GM23338 (cell line): ENCODE measurements around the gene CALR. TPM values are rescaled to one million over a fixed set of nuclear protein-coding genes. Genes with fewer than 3 reads are reported as not detected.

Experiments used
- ATAC-seq: fragments of 200-7000 bp; cut with Tn5 transposase; 3 replicates; pipeline ENCODE4 v1.9.1; 2020
- DNase-seq: peaks from one replicate; pipeline ENCODE4 v3.0.0-alpha.2; 2015; ENCODE audit warnings: low spot score
- H2AFZ ChIP-seq: fragments of 200-600 bp; sonication (generic); 2 replicates; pipeline ENCODE4 v1.8.0; 2016; ENCODE audit warnings: antibody characterized with exemption, mild to moderate bottlenecking, moderate library complexity
- H3F3A ChIP-seq: fragments of 200-600 bp; sonication (generic); replicated peaks from 2 replicates; pipeline ENCODE4 v1.8.0; 2017; ENCODE audit warnings: antibody characterized with exemption, mixed run types, low read depth
- H3K27ac ChIP-seq: fragments of 200-600 bp; sonication (generic); 2 replicates; pipeline ENCODE4 v1.6.1; 2016; ENCODE audit warnings: low read depth
- H3K27me3 ChIP-seq: fragments of 200-600 bp; sonication (generic); 2 replicates; pipeline ENCODE4 v1.8.0; 2016; ENCODE audit warnings: mild to moderate bottlenecking, mixed run types, moderate library complexity; ENCODE audit not compliant: insufficient read depth
- H3K36me3 ChIP-seq: fragments of 200-600 bp; sonication (generic); 2 replicates; pipeline ENCODE4 v1.8.0; 2016; ENCODE audit warnings: mild to moderate bottlenecking; ENCODE audit not compliant: insufficient read depth
- H3K4me1 ChIP-seq: fragments of 200-600 bp; sonication (generic); 2 replicates; pipeline ENCODE4 v1.8.0; 2016; ENCODE audit warnings: mild to moderate bottlenecking, moderate library complexity; ENCODE audit not compliant: insufficient read depth
- H3K4me2 ChIP-seq: fragments of 200-600 bp; sonication (generic); 2 replicates; pipeline ENCODE4 v1.7.1; 2017; ENCODE audit warnings: mixed run types
- H3K4me3 ChIP-seq: fragments of 200-600 bp; sonication (generic); 2 replicates; pipeline ENCODE4 v1.6.1; 2016; ENCODE audit warnings: mixed run types
- H3K79me2 ChIP-seq: fragments of 200-600 bp; sonication (generic); replicated peaks from 2 replicates; pipeline ENCODE4 v1.8.0; 2017; ENCODE audit warnings: mild to moderate bottlenecking; ENCODE audit not compliant: insufficient read depth
- H3K9me2 ChIP-seq: fragments of 200-600 bp; sonication (generic); 2 replicates; pipeline ENCODE4 v1.8.0; 2017; ENCODE audit not compliant: insufficient read depth
- H4K20me1 ChIP-seq: fragments of 200-600 bp; sonication (generic); replicated peaks from 2 replicates; pipeline ENCODE4 v1.8.0; 2017; ENCODE audit warnings: mild to moderate bottlenecking; ENCODE audit not compliant: insufficient read depth
- H3K27ac Mint-ChIP-seq: 2 replicates; pipeline ENCODE4 v1.8.0; 2020; ENCODE audit warnings: inconsistent platforms, mild to moderate bottlenecking, moderate library complexity, mixed read lengths
- H3K27me3 Mint-ChIP-seq: 3 replicates; pipeline ENCODE4 v1.8.0; 2022; ENCODE audit warnings: low read depth, mild to moderate bottlenecking, moderate library complexity, mixed read lengths, inconsistent platforms; ENCODE audit not compliant: insufficient read depth, poor library complexity
- H3K36me3 Mint-ChIP-seq: 3 replicates; pipeline ENCODE4 v1.8.0; 2021; ENCODE audit warnings: low read depth, mild to moderate bottlenecking, inconsistent platforms, moderate library complexity, mixed read lengths
- H3K4me1 Mint-ChIP-seq: 3 replicates; pipeline ENCODE4 v1.8.0; 2020; ENCODE audit warnings: mild to moderate bottlenecking, inconsistent platforms, mixed read lengths
- H3K4me3 Mint-ChIP-seq: 3 replicates; pipeline ENCODE4 v1.8.0; 2021; ENCODE audit warnings: moderate library complexity, mild to moderate bottlenecking, inconsistent platforms, mixed read lengths
- H3K9me3 Mint-ChIP-seq: 3 replicates; pipeline ENCODE4 v1.8.0; 2020; ENCODE audit warnings: moderate library complexity, mild to moderate bottlenecking, inconsistent platforms, mixed read lengths
- CREB1 ChIP-seq: fragments of 250-450 bp; sonication (Bioruptor Pico); IDR thresholded peaks from 2 replicates; pipeline ENCODE4 v1.5.0; 2020; ENCODE audit warnings: low read depth, mild to moderate bottlenecking, moderate library complexity
- EZH2 ChIP-seq: fragments of 200-600 bp; sonication (generic); IDR thresholded peaks from one replicate; pipeline ENCODE4 v1.8.0; 2017; ENCODE audit warnings: antibody characterized with exemption, mild to moderate bottlenecking, low read depth; ENCODE audit not compliant: unreplicated experiment
- EZH2phosphoT487 ChIP-seq: fragments of 200-600 bp; sonication (generic); IDR thresholded peaks from one replicate; pipeline ENCODE4 v1.8.1; 2018; ENCODE audit warnings: antibody characterized with exemption; ENCODE audit not compliant: unreplicated experiment
- NANOG ChIP-seq: IDR thresholded peaks from 2 replicates; pipeline ENCODE4 v1.6.1; 2016; ENCODE audit warnings: antibody characterized with exemption, borderline replicate concordance
- POLR2AphosphoS5 ChIP-seq: IDR thresholded peaks from 2 replicates; pipeline ENCODE4 v1.6.1; 2016; ENCODE audit warnings: antibody characterized with exemption, low read depth
- STAT1 ChIP-seq: IDR thresholded peaks from one replicate; pipeline ENCODE4 v1.6.1; 2016; ENCODE audit warnings: antibody characterized with exemption; ENCODE audit not compliant: unreplicated experiment
- ZNF331 ChIP-seq: fragments of 250-450 bp; sonication (Bioruptor Pico); IDR thresholded peaks from 2 replicates; pipeline ENCODE4 v1.5.0; 2020; ENCODE audit warnings: low read depth, mild to moderate bottlenecking, moderate library complexity
- polyA plus RNA-seq: library from polyadenylated mRNA; unstranded; fragments of >200 nt; fragmentation: Nextera tagmentation; extraction: Ambion mirVana; gene quantifications from 2 replicates; pipeline ENCODE4 v1.2.1, GENCODE V29; 2016
- total RNA-seq: library from RNA; depleted of rRNA; stranded (reverse); fragments of >200 nt; shearing (Covaris generic); gene quantifications from 2 replicates; pipeline ENCODE4 v1.2.3, GENCODE V29; 2014
- TF ChIP-seq, protein P1 (sequence below), 2 experiments: fragments of 200-600 bp in 1 of 2; sonication (generic) in 1 of 2; conservative IDR thresholded peaks; 2 replicates each; pipeline versions ENCODE4 v1.5.1 to v1.6.1; 2016 to 2017; ENCODE audit warnings: antibody characterized with exemption in 2 of 2, low read depth in 2 of 2, mild to moderate bottlenecking in 2 of 2, moderate library complexity in 1 of 2
- TF ChIP-seq, protein P2 (sequence below): IDR thresholded peaks from 2 replicates; pipeline ENCODE4 v1.6.1; 2016; ENCODE audit warnings: antibody characterized with exemption
- TF ChIP-seq, protein P3 (sequence below): IDR thresholded peaks from one replicate; pipeline ENCODE4 v1.6.1; 2018; ENCODE audit warnings: antibody characterized with exemption; ENCODE audit not compliant: unreplicated experiment

CALR gene
- total and polyA plus RNA-seq, 2 experiments from 2014 or later: 760 to 1,131 TPM

DNA sequence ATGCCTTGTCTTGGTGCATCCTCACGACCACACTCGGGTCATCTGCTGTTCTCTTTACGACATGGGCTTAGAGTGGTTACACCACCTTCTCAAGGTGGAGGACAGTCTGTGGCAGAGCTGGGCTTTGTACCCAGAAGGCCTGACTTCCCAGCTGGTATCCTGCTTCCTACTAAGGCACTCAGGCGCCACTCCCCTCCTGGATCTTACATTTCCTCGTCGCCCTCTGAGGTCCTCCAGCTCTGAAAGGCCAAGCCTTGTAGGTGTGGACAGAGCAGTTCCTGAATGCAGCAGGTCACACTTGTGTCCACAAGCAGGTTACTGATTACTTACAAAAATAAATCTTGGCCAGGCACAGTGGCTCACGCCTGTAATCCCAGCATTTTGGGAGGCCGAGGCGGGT is 31.2 kb upstream of the CALR start:
- Histone ChIP-seq H4K20me1 (no peaks in the 10 kb centered on the region), H2AFZ (no peak overlapping the region), H3K79me2 (no peaks in the 10 kb centered on the region), H3K9me2 (no peaks in the 10 kb centered on the region), H3K4me1 (peaks cover 3% of the 10 kb centered on the region; the same call in 1 of the 2 replicates), H3F3A (0 out of 2 replicates have a peak, but pooled peaks cover 2% of the 10 kb centered on the region), H3K4me2 (no peak overlapping the region), H3K27ac (no peak overlapping the region), H3K36me3 (no peaks in the 10 kb centered on the region), H3K27me3 (no peaks in the 10 kb centered on the region), H3K4me3 (no peak overlapping the region)
- no peak overlapping the region for H3K27ac Mint-ChIP-seq
- DNase-seq (no peak), ATAC-seq (no peak)
- H3K4me3 Mint-ChIP-seq: no peak overlapping the region
- H3K36me3 Mint-ChIP-seq: peaks cover 10% of the 10 kb centered on the region; the same call in 2 of the 3 replicates
- TF ChIP-seq NANOG: no peak
- TF ChIP-seq ZNF331 (CRISPR knock-in tag): no peak
- no peaks in the 10 kb centered on the region for H3K9me3 Mint-ChIP-seq
- H3K4me1 Mint-ChIP-seq: peaks cover 2% of the 10 kb centered on the region
- H3K27me3 Mint-ChIP-seq: peaks cover 11% of the 10 kb centered on the region

DNA sequence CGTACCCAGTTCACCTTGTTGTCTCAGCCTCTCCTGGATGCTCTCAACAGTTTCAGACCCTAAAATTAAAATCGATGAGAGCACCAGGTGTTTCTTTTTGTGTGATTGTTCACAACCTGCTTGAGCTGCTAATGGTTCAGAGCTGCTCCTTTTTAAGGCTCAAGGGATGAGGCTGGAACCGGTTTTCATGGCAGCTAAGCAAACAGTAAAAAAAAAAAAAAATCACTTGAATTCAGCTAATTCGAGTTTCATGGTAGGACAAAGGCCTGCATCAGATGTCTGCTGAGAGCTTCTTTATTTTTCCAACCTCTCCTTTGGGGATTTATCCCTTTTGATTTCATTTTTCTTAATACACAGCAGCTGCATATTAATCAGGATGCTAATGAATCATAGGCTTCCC is 25.8 kb upstream of the CALR start:
- Histone ChIP-seq H3K4me2 (peak overlapping the region; percentile 57), H3K36me3 (no peaks in the 10 kb centered on the region), H3K4me1 (peaks cover 19% of the 10 kb centered on the region), H3K79me2 (no peaks in the 10 kb centered on the region), H3K27me3 (no peaks in the 10 kb centered on the region), H3K4me3 (peak overlapping the region; percentile 33; the same call in 1 of the 2 replicates), H3K27ac (peak overlapping the region; percentile 79), H3K9me2 (no peaks in the 10 kb centered on the region), H4K20me1 (no peaks in the 10 kb centered on the region), H2AFZ (peak overlapping the region; percentile 54), H3F3A (peaks cover 13% of the 10 kb centered on the region)
- ATAC-seq: no peak; the same call in 2 of the 3 replicates
- Mint-ChIP-seq H3K27me3 (peaks cover 20% of the 10 kb centered on the region), H3K9me3 (no peaks in the 10 kb centered on the region), H3K36me3 (no peaks in the 10 kb centered on the region), H3K27ac (peak overlapping the region; percentile 96), H3K4me1 (peaks cover 25% of the 10 kb centered on the region), H3K4me3 (peak overlapping the region; percentile 51)
- peak; percentile 44 for DNase-seq
- TF ChIP-seq NANOG (no peak), EZH2phosphoT487 (no peak), ZNF331 (CRISPR knock-in tag) (no peak), EZH2 (no peak), STAT1 (no peak), POLR2AphosphoS5 (no peak), CREB1 (no peak)
- TF ChIP-seq, protein P1, sequence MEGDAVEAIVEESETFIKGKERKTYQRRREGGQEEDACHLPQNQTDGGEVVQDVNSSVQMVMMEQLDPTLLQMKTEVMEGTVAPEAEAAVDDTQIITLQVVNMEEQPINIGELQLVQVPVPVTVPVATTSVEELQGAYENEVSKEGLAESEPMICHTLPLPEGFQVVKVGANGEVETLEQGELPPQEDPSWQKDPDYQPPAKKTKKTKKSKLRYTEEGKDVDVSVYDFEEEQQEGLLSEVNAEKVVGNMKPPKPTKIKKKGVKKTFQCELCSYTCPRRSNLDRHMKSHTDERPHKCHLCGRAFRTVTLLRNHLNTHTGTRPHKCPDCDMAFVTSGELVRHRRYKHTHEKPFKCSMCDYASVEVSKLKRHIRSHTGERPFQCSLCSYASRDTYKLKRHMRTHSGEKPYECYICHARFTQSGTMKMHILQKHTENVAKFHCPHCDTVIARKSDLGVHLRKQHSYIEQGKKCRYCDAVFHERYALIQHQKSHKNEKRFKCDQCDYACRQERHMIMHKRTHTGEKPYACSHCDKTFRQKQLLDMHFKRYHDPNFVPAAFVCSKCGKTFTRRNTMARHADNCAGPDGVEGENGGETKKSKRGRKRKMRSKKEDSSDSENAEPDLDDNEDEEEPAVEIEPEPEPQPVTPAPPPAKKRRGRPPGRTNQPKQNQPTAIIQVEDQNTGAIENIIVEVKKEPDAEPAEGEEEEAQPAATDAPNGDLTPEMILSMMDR (conservative IDR thresholded peaks at IDR 0.05; ENCODE audit: low read depth in 2 of 2): no peak
- TF ChIP-seq, protein P2, sequence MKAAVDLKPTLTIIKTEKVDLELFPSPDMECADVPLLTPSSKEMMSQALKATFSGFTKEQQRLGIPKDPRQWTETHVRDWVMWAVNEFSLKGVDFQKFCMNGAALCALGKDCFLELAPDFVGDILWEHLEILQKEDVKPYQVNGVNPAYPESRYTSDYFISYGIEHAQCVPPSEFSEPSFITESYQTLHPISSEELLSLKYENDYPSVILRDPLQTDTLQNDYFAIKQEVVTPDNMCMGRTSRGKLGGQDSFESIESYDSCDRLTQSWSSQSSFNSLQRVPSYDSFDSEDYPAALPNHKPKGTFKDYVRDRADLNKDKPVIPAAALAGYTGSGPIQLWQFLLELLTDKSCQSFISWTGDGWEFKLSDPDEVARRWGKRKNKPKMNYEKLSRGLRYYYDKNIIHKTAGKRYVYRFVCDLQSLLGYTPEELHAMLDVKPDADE: no peak
- TF ChIP-seq, protein P3, sequence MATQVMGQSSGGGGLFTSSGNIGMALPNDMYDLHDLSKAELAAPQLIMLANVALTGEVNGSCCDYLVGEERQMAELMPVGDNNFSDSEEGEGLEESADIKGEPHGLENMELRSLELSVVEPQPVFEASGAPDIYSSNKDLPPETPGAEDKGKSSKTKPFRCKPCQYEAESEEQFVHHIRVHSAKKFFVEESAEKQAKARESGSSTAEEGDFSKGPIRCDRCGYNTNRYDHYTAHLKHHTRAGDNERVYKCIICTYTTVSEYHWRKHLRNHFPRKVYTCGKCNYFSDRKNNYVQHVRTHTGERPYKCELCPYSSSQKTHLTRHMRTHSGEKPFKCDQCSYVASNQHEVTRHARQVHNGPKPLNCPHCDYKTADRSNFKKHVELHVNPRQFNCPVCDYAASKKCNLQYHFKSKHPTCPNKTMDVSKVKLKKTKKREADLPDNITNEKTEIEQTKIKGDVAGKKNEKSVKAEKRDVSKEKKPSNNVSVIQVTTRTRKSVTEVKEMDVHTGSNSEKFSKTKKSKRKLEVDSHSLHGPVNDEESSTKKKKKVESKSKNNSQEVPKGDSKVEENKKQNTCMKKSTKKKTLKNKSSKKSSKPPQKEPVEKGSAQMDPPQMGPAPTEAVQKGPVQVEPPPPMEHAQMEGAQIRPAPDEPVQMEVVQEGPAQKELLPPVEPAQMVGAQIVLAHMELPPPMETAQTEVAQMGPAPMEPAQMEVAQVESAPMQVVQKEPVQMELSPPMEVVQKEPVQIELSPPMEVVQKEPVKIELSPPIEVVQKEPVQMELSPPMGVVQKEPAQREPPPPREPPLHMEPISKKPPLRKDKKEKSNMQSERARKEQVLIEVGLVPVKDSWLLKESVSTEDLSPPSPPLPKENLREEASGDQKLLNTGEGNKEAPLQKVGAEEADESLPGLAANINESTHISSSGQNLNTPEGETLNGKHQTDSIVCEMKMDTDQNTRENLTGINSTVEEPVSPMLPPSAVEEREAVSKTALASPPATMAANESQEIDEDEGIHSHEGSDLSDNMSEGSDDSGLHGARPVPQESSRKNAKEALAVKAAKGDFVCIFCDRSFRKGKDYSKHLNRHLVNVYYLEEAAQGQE: no peak
